Measurements from ENCODE around the gene PPP1R18.

- TF ChIP-seq CTCF (IDR thresholded peaks at IDR 0.05) (no peak), POLR2A (IDR thresholded peaks at IDR 0.05) (no peak)
These were observed 10.0 kb upstream of the PPP1R18 start for GRCh38 chr6:30696432-30696831.
